ENCODE measurements around the gene RPS16. TPM values are rescaled to one million over a fixed set of nuclear protein-coding genes. Genes with fewer than 3 reads are reported as not detected.
A peak's percentile ranks its signal among the peaks of the same experiment; 100 is the strongest.

The RPS16 gene
- total RNA-seq, 1 donor from 2014 or later, result 1,454 TPM

GRCh38 chr19:39423258-39424086, 12.3 kb downstream of the RPS16 start:
- no peak for DNase-seq (ENCODE audit: low spot score)

- DNase-seq (ENCODE audit: low spot score), result no peak
Measured at GRCh38 chr19:39422020-39422419, 13.7 kb downstream of the RPS16 start.

GRCh38 chr19:39420769-39421168, 15.0 kb downstream of the RPS16 start:
- no peak for DNase-seq (ENCODE audit: low spot score)

GRCh38 chr19:39419003-39419402, 16.7 kb downstream of the RPS16 start:
- DNase-seq (ENCODE audit: low spot score), result no peak

GRCh38 chr19:39417463-39418181, 18.1 kb downstream of the RPS16 start:
- DNase-seq (ENCODE audit: low spot score), result no peak

- no peak for DNase-seq (ENCODE audit: low spot score)
Measured at GRCh38 chr19:39416152-39417120, 19.3 kb downstream of the RPS16 start.

- DNase-seq (ENCODE audit: low spot score), result no peak
Measured at GRCh38 chr19:39415111-39416046, 20.4 kb downstream of the RPS16 start.

- no peak for DNase-seq (ENCODE audit: low spot score)
Measured at GRCh38 chr19:39413911-39414608, 21.7 kb downstream of the RPS16 start.

- DNase-seq (ENCODE audit: low spot score), result no peak
Measured at GRCh38 chr19:39413272-39413910, 22.4 kb downstream of the RPS16 start.

GRCh38 chr19:39412867-39413271, 22.9 kb downstream of the RPS16 start:
- DNase-seq (ENCODE audit: low spot score), result no peak

- peak; percentile 99 for DNase-seq (ENCODE audit: low spot score)
Measured at GRCh38 chr19:39412100-39412866, 23.5 kb downstream of the RPS16 start, which contains the start of gene PLEKHG2. Gene PLEKHG2 (plus strand): TSS chr19:39412669. CDS start chr19:39414087, 1,418 bp downstream.

GRCh38 chr19:39411832-39412099, 24.0 kb downstream of the RPS16 start:
- DNase-seq (ENCODE audit: low spot score), result no peak

GRCh38 chr19:39411081-39411831, 24.5 kb downstream of the RPS16 start:
- no peak for DNase-seq (ENCODE audit: low spot score)

GRCh38 chr19:39410831-39411080, 25.0 kb downstream of the RPS16 start:
- DNase-seq (ENCODE audit: low spot score), result no peak

- peak; percentile 95 for DNase-seq (ENCODE audit: low spot score)
Measured at GRCh38 chr19:39410017-39410830, 25.5 kb downstream of the RPS16 start.

GRCh38 chr19:39409208-39410016, 26.3 kb downstream of the RPS16 start:
- DNase-seq (ENCODE audit: low spot score), result peak; percentile 98

Measured in mesenteric fat pad (tissue), 1 donor.